NCI-H1092 (cell line): ENCODE data around the gene KLK14.

ENCODE experiments used
- DNase-seq: peaks from one replicate; lab custom pipeline; 2025; lab: John Stamatoyannopoulos, UW

KLK14 gene

GRCh38 chr19:51082611-51083010 is at the start of gene KLK14:
Gene KLK14, minus strand, starts transcription at chr19:51082887. Its CDS starts 273 bp downstream, at chr19:51082614.
- DNase-seq: no peak

GRCh38 chr19:51131780-51132680 is 49.3 kb upstream of the KLK14 start:
- DNase-seq: no peak

GRCh38 chr19:51129716-51130115 is 47.0 kb upstream of the KLK14 start:
- DNase-seq: no peak

GRCh38 chr19:51128227-51128626 is 45.5 kb upstream of the KLK14 start:
- no peak for DNase-seq

GRCh38 chr19:51127755-51128154 is 45.1 kb upstream of the KLK14 start:
- no peak for DNase-seq

GRCh38 chr19:51127032-51127431 is 44.3 kb upstream of the KLK14 start:
- no peak for DNase-seq

- no peak for DNase-seq
Measured at GRCh38 chr19:51125421-51126075, 42.9 kb upstream of the KLK14 start.

GRCh38 chr19:51124729-51125128 is 42.0 kb upstream of the KLK14 start, which contains the start of gene SIGLEC9:
Gene SIGLEC9, plus strand, starts transcription at chr19:51124906. Its CDS starts 69 bp downstream, at chr19:51124975.
- no peak for DNase-seq

GRCh38 chr19:51124216-51124615 is 41.5 kb upstream of the KLK14 start:
- DNase-seq: no peak

GRCh38 chr19:51123802-51124201 is 41.1 kb upstream of the KLK14 start:
- DNase-seq: no peak

GRCh38 chr19:51123381-51123800 is 40.7 kb upstream of the KLK14 start:
- DNase-seq: no peak

GRCh38 chr19:51122112-51122981 is 39.7 kb upstream of the KLK14 start:
- DNase-seq: no peak

- no peak for DNase-seq
Measured at GRCh38 chr19:51121257-51121656, 38.6 kb upstream of the KLK14 start.

- no peak for DNase-seq
Measured at GRCh38 chr19:51120160-51120559, 37.5 kb upstream of the KLK14 start.

GRCh38 chr19:51119611-51120010 is 36.9 kb upstream of the KLK14 start:
- DNase-seq: no peak

GRCh38 chr19:51119101-51119500 is 36.4 kb upstream of the KLK14 start:
- DNase-seq: no peak

- DNase-seq: no peak
Measured at GRCh38 chr19:51116736-51117286, 34.1 kb upstream of the KLK14 start.

GRCh38 chr19:51114087-51114729 is 31.5 kb upstream of the KLK14 start:
- no peak for DNase-seq

GRCh38 chr19:51111606-51112005 is 28.9 kb upstream of the KLK14 start:
- DNase-seq: no peak

- DNase-seq: no peak
Measured at GRCh38 chr19:51110666-51110971, 27.9 kb upstream of the KLK14 start.

- DNase-seq: no peak
Measured at GRCh38 chr19:51108805-51109146, 26.1 kb upstream of the KLK14 start.
